GM12864 (cell line): Measurements from ENCODE around the gene MEF2C.

Experiments used
- DNase-seq: peaks from one replicate; pipeline ENCODE4 v3.0.0-alpha.2; 2011; ENCODE audit warnings: low read depth
- H3K4me3 ChIP-seq: 2 replicates; pipeline ENCODE4 v1.5.1; 2011; ENCODE audit warnings: mild to moderate bottlenecking, low read depth, low read length, control low read depth
- TF ChIP-seq, protein P1 (sequence below): IDR thresholded peaks from 2 replicates; pipeline ENCODE4 v1.5.1; 2011; ENCODE audit warnings: low read depth, mild to moderate bottlenecking, moderate library complexity, low read length, control low read depth, inconsistent platforms; ENCODE audit errors: missing control alignments

MEF2C gene

GRCh38 chr5:88830567-88830966 lies 52.4 kb downstream of the MEF2C start:
- DNase-seq: no peak
- TF ChIP-seq, protein P1, sequence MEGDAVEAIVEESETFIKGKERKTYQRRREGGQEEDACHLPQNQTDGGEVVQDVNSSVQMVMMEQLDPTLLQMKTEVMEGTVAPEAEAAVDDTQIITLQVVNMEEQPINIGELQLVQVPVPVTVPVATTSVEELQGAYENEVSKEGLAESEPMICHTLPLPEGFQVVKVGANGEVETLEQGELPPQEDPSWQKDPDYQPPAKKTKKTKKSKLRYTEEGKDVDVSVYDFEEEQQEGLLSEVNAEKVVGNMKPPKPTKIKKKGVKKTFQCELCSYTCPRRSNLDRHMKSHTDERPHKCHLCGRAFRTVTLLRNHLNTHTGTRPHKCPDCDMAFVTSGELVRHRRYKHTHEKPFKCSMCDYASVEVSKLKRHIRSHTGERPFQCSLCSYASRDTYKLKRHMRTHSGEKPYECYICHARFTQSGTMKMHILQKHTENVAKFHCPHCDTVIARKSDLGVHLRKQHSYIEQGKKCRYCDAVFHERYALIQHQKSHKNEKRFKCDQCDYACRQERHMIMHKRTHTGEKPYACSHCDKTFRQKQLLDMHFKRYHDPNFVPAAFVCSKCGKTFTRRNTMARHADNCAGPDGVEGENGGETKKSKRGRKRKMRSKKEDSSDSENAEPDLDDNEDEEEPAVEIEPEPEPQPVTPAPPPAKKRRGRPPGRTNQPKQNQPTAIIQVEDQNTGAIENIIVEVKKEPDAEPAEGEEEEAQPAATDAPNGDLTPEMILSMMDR: no peak
- H3K4me3 ChIP-seq: peak overlapping the region; percentile 14; the same call in 1 of the 2 replicates

GRCh38 chr5:88829775-88830174 lies 53.2 kb downstream of the MEF2C start:
- H3K4me3 ChIP-seq: peak overlapping the region; percentile 48; the same call in 1 of the 2 replicates
- TF ChIP-seq, protein P1: no peak
- DNase-seq: no peak

GRCh38 chr5:88829054-88829453 lies 53.9 kb downstream of the MEF2C start:
- DNase-seq: no peak
- H3K4me3 ChIP-seq: peak overlapping the region; percentile 48; the same call in 1 of the 2 replicates
- TF ChIP-seq, protein P1: peak; percentile 54

DNA sequence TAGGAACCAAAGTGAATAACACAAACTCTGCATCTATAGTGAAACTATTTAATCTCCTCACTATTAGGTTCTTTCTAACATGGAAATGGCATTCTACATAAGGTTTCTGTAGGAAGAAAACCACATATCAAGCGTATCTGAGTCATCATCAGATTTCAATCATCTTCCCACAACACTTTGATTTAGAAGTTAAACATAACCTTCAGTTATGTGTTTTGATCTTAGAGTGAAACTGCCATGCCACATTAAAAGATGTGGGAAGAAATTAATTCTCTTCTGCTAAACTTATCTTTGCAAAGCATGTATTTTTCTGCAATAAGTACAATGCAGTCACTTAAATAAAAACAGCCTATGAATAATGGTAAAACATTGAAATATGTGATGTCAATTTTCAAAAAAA lies 55.0 kb downstream of the MEF2C start:
- DNase-seq: no peak
- TF ChIP-seq, protein P1: no peak
- H3K4me3 ChIP-seq: no peak overlapping the region; the same call in 1 of the 2 replicates

GRCh38 chr5:88826646-88827585 lies 56.1 kb downstream of the MEF2C start:
- peak; percentile 91 for DNase-seq
- TF ChIP-seq, protein P1: no peak
- peak overlapping the region; percentile 38; the same call in 1 of the 2 replicates for H3K4me3 ChIP-seq

- peak overlapping the region; percentile 32 for H3K4me3 ChIP-seq
- no peak for DNase-seq
- TF ChIP-seq, protein P1: no peak
These were observed 57.2 kb downstream of the MEF2C start for GRCh38 chr5:88825584-88826315.
